NB4 (cell line): Measurements from ENCODE around the gene NIT1.

Experiments
- MAX ChIP-seq: IDR thresholded peaks from 2 replicates; pipeline ENCODE4 v1.6.1; 2011; ENCODE audit warnings: low read depth, low read length
- MYC ChIP-seq: IDR thresholded peaks from 2 replicates; pipeline ENCODE4 v1.6.1; 2011; ENCODE audit warnings: low read depth, low read length
- POLR2A ChIP-seq: IDR thresholded peaks from 2 replicates; pipeline ENCODE4 v1.6.1; 2011; ENCODE audit warnings: mild to moderate bottlenecking; ENCODE audit not compliant: insufficient read length; ENCODE audit errors: extremely low read depth
- TF ChIP-seq, protein P1 (sequence below): IDR thresholded peaks from one replicate; pipeline ENCODE4 v1.5.1; 2012; ENCODE audit warnings: low read depth, low read length

GRCh38 chr1:161111117-161111516 is 6.8 kb upstream of the NIT1 start:
- TF ChIP-seq, protein P1, sequence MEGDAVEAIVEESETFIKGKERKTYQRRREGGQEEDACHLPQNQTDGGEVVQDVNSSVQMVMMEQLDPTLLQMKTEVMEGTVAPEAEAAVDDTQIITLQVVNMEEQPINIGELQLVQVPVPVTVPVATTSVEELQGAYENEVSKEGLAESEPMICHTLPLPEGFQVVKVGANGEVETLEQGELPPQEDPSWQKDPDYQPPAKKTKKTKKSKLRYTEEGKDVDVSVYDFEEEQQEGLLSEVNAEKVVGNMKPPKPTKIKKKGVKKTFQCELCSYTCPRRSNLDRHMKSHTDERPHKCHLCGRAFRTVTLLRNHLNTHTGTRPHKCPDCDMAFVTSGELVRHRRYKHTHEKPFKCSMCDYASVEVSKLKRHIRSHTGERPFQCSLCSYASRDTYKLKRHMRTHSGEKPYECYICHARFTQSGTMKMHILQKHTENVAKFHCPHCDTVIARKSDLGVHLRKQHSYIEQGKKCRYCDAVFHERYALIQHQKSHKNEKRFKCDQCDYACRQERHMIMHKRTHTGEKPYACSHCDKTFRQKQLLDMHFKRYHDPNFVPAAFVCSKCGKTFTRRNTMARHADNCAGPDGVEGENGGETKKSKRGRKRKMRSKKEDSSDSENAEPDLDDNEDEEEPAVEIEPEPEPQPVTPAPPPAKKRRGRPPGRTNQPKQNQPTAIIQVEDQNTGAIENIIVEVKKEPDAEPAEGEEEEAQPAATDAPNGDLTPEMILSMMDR, result no peak
- TF ChIP-seq POLR2A (no peak), MAX (no peak), MYC (no peak)
